ENCODE measurements around the gene PHEX.

DNA sequence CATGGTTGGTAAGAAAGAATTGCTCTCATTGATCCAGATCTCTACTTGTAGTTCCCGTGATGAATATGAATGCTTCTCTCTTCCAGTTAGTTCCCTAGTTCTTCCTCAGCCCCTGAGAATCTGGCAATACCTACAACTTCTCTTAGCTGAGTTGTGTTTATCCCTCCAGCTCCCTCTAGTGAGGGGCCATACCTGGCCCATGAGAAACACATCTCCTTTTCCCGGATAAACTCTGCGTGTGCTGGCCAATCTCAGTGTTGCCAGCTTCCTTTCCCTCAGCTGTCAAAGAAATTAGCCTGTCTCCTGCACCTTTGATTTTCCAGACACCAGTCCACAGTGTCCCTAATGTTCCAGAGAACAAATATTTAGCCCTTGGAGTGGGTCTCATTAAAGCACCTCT lies 246.2 kb downstream of the PHEX start:
- TF ChIP-seq, protein P1, sequence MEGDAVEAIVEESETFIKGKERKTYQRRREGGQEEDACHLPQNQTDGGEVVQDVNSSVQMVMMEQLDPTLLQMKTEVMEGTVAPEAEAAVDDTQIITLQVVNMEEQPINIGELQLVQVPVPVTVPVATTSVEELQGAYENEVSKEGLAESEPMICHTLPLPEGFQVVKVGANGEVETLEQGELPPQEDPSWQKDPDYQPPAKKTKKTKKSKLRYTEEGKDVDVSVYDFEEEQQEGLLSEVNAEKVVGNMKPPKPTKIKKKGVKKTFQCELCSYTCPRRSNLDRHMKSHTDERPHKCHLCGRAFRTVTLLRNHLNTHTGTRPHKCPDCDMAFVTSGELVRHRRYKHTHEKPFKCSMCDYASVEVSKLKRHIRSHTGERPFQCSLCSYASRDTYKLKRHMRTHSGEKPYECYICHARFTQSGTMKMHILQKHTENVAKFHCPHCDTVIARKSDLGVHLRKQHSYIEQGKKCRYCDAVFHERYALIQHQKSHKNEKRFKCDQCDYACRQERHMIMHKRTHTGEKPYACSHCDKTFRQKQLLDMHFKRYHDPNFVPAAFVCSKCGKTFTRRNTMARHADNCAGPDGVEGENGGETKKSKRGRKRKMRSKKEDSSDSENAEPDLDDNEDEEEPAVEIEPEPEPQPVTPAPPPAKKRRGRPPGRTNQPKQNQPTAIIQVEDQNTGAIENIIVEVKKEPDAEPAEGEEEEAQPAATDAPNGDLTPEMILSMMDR (IDR thresholded peaks at IDR 0.05) = no peak
- TF ChIP-seq, protein P2, sequence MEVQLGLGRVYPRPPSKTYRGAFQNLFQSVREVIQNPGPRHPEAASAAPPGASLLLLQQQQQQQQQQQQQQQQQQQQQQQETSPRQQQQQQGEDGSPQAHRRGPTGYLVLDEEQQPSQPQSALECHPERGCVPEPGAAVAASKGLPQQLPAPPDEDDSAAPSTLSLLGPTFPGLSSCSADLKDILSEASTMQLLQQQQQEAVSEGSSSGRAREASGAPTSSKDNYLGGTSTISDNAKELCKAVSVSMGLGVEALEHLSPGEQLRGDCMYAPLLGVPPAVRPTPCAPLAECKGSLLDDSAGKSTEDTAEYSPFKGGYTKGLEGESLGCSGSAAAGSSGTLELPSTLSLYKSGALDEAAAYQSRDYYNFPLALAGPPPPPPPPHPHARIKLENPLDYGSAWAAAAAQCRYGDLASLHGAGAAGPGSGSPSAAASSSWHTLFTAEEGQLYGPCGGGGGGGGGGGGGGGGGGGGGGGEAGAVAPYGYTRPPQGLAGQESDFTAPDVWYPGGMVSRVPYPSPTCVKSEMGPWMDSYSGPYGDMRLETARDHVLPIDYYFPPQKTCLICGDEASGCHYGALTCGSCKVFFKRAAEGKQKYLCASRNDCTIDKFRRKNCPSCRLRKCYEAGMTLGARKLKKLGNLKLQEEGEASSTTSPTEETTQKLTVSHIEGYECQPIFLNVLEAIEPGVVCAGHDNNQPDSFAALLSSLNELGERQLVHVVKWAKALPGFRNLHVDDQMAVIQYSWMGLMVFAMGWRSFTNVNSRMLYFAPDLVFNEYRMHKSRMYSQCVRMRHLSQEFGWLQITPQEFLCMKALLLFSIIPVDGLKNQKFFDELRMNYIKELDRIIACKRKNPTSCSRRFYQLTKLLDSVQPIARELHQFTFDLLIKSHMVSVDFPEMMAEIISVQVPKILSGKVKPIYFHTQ (CRISPR knock-in tag; IDR thresholded peaks at IDR 0.05) = no peak
- TF ChIP-seq, protein P3, sequence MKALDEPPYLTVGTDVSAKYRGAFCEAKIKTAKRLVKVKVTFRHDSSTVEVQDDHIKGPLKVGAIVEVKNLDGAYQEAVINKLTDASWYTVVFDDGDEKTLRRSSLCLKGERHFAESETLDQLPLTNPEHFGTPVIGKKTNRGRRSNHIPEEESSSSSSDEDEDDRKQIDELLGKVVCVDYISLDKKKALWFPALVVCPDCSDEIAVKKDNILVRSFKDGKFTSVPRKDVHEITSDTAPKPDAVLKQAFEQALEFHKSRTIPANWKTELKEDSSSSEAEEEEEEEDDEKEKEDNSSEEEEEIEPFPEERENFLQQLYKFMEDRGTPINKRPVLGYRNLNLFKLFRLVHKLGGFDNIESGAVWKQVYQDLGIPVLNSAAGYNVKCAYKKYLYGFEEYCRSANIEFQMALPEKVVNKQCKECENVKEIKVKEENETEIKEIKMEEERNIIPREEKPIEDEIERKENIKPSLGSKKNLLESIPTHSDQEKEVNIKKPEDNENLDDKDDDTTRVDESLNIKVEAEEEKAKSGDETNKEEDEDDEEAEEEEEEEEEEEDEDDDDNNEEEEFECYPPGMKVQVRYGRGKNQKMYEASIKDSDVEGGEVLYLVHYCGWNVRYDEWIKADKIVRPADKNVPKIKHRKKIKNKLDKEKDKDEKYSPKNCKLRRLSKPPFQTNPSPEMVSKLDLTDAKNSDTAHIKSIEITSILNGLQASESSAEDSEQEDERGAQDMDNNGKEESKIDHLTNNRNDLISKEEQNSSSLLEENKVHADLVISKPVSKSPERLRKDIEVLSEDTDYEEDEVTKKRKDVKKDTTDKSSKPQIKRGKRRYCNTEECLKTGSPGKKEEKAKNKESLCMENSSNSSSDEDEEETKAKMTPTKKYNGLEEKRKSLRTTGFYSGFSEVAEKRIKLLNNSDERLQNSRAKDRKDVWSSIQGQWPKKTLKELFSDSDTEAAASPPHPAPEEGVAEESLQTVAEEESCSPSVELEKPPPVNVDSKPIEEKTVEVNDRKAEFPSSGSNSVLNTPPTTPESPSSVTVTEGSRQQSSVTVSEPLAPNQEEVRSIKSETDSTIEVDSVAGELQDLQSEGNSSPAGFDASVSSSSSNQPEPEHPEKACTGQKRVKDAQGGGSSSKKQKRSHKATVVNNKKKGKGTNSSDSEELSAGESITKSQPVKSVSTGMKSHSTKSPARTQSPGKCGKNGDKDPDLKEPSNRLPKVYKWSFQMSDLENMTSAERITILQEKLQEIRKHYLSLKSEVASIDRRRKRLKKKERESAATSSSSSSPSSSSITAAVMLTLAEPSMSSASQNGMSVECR (CRISPR knock-in tag; IDR thresholded peaks at IDR 0.05; ENCODE audit: borderline replicate concordance) = no peak
- TF ChIP-seq CREB1 (CRISPR knock-in tag; IDR thresholded peaks at IDR 0.05) = no peak
- TF ChIP-seq, protein P4, sequence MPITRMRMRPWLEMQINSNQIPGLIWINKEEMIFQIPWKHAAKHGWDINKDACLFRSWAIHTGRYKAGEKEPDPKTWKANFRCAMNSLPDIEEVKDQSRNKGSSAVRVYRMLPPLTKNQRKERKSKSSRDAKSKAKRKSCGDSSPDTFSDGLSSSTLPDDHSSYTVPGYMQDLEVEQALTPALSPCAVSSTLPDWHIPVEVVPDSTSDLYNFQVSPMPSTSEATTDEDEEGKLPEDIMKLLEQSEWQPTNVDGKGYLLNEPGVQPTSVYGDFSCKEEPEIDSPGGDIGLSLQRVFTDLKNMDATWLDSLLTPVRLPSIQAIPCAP (CRISPR knock-in tag; IDR thresholded peaks at IDR 0.05) = no peak
